NCI-H128 (cell line): Measurements from ENCODE around the gene SMIM28.
"Not testable (repeated sequence)": the region's sequence is repeated elsewhere in the genome, so short reads cannot be mapped to it uniquely, and the experiment has no call there.

Experiments used
- DNase-seq: peaks from one replicate; lab custom pipeline; 2025; ENCODE audit not compliant: unreplicated experiment; lab: John Stamatoyannopoulos, UW

The SMIM28 gene

DNA sequence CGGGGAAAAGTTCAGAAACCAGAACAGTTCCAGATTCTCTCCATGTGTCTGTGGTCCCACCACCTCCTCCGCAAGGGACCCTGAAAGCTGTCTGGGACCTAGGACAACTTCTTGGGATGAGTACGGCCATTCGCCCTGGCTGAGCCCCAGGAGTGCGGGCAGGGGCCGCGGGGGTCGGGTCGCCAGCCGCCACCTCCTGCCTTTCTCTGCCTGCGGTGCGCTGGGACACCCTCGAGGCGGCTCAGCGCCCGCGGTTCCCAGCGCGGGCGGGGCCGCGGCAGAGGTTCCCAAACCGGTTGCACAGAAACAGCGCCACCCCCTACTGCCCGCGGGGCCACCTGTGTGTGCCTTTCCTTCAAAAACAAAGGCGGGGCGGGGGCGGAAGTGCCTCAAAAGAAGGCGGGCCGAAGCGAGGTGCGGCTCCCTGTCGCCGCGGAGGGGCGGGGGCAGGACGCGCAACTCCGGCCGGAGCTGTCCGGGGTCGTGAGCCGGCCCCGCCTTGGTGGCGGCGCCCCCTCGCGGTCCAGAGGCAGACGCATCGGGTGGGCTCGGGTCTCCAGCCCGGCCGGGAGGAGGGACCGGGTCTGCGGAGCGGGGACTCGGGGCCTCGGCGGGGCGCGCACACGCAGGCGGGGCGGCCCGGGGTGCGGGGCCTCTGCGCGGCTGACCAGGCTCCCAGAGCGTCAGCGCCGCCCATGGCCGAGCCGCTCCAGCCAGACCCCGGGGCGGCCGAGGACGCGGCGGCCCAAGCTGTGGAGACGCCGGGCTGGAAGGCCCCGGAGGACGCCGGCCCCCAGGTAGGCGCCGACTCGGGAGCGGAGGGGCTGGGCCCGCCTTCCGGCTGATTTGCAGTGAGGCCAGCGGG is 26.3 kb downstream of the SMIM28 start, which contains the start of gene HEBP2:
Gene HEBP2, plus strand, starts transcription at position 423 of the 865 bp plus-strand sequence. Its CDS starts 273 bp downstream, at position 696.
- peak; percentile 79 for DNase-seq

DNA sequence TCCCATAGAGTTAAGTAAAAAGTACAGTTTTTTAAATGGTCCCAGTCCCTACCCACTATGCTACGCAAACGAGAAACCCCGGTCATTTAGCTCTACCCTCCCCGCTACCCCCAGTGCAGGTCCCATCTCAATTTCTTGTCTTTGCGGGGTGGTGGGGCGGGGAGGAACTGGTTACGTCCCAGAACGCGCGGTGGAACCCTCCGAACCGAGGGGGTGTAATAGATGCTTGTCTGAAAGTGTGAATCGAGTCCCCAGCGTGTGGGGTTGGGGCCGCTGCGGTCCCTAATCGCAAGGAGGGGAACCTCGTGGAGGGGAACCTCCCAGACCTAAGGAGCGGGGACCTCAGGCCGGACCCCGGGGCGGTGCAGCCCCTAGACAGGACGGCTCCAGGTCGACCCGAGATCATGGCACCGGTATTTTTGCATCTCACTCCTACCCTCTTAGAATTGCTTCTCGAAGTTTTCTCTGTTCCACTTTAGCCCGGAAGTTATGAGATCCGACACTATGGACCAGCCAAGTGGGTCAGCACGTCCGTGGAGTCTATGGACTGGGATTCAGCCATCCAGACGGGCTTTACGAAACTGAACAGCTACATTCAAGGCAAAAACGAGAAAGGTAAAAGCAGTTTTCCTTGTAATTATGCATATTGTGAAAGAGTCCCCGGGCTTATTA is 27.1 kb downstream of the SMIM28 start:
- DNase-seq: no peak

DNA sequence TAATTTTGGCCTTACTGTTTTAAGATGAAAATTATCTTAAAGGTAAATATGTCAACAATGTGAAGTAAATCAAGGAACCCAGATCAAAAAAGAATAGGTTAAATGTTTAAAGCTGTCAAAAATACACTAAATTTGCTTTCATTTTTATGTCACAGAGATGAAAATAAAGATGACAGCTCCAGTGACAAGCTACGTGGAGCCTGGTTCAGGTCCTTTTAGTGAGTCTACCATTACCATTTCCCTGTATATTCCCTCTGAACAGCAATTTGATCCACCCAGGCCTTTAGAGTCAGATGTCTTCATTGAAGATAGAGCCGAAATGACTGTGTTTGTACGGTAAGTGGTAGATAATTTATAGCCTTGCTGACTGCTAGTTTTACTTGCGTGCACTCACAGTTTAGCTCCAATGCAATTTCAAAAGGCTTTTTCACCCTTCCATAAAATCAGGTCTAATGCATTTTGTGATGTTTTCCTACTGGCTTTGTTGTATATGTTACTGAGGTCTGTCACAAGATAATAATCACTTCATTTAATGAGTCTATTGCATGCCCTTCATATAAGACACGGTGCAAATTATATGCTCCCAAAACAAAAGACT is 28.2 kb downstream of the SMIM28 start:
- DNase-seq: peak; percentile 70

DNA sequence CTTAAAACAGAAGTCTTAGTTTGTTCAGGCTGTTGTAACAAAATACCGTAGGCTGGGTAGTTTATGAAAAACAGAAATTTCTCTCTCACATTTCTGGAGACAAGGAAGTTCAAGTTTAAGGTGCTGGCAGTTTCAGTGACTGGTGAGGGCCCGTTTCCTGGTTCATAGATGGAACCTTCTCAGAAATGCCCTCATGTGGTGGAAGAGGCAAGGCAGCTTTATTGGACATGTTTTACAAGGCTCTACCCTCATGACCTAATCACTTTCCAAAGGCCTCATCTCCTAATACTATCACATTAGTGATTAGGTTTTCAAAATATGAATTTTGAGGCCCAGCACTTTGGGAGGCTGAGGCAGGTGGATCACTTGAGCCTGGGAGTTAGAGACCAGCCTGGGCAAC is 28.7 kb downstream of the SMIM28 start:
- DNase-seq: no peak

DNA sequence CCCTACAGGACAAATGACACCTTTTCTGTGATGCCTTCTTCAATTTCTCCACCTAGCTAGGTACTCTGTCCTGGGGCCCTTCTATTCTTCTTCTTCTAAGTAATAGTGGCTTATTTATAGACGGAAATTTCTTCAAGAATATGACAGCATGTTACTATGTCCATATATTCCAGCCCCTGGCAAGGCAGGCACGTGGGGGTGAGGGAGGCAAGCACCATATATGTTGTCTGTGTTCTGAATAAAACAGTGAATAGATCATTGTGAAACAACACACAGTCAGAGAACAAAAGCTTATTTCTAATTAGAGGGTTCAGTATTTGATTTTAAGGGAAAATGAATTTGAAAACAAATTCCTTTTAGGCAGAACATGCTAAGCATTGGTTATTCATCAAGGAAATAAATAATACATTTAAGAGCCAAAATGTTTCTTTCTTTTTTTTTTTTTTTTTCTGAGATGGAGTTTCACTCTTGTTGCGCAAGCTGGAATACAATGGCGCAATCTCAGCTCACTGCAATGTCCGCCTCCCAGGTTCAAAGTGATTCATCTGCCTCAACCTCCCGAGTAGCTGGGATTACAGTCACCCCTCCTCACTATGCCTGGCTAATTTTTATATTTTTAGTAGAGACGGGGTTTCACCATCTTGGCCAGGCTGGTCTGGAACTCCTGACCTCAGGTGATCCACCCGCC is 32.5 kb downstream of the SMIM28 start:
- DNase-seq: no peak

DNA sequence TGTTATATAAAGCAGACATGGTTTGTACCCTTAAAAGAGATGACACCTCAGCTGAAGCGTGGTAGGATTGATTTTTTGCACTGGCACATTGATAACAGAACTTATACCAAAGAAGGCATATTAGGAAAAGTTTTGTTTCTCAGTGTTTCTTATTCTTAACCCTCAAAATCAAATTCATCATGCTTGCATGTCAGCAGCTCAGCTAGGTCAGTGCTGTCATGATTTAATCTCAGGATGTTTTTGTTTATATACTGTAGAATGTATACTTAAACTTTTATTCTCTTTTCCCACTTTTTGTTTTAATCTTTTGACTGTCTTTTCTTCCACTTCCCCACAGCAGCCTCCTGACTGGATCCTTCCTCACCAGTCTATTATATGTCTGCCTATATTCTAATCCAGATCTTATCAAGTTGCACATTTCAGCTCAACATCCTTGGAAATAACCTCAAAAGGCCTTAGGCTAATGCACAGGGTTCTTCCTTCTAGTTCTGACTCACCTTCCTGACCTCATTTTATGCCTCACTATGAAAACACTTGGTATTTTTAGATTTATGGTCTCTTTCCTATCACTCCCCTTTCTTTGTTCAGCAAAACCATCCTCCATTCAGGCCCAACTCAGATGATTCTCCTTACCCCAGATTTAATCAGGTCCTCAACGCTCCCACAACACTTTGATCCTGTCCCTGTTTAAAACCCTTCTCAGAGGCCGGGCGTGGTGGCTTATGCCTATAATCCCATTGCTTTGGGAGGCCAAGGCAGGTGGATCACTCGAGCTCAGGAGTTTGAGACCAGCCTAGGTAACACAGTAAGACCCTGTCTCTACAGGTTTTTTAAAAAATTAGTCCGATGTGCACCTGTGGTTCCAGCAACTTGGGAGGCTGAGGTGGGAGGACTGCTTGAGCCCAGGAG is 33.5 kb downstream of the SMIM28 start:
- no peak for DNase-seq

DNA sequence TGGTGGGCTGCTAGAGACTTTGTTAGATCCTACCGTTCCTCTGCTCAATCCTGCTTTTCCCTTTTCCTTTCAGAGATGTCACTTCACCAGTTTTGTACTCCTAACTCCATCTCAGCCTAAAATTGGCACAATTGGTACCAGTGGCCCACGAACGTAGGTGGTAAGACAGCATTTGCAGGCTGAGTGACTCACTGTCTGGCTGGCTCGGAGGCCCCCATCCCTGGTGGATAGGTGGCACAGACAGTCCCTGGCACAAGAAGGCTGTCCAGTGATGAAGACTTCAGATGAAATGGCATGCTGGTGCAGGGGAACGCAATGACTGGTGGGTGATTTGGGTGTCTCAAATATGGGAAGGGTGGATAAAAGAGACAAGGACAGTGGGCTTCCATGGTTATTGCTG is 37.4 kb downstream of the SMIM28 start:
- no peak for DNase-seq

DNA sequence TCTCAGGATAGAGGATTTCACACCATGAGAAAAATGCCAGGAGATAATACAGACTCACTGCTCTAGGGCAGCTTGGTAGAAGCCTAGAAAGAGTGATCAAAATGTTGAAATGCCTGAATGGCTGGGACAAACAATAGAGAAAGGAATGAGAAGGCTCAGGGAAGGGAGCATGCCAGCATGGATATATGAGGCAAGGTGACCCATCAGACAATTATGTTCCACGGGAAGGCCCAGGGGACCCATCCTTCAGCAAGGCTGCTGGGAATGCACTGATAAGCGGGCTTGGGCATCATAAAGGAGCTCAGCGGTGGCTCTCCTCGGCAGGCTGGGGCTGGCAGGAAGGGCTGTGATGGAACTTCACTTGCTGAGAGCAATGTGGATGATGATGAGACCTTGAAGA is 38.5 kb downstream of the SMIM28 start:
- no peak for DNase-seq

DNA sequence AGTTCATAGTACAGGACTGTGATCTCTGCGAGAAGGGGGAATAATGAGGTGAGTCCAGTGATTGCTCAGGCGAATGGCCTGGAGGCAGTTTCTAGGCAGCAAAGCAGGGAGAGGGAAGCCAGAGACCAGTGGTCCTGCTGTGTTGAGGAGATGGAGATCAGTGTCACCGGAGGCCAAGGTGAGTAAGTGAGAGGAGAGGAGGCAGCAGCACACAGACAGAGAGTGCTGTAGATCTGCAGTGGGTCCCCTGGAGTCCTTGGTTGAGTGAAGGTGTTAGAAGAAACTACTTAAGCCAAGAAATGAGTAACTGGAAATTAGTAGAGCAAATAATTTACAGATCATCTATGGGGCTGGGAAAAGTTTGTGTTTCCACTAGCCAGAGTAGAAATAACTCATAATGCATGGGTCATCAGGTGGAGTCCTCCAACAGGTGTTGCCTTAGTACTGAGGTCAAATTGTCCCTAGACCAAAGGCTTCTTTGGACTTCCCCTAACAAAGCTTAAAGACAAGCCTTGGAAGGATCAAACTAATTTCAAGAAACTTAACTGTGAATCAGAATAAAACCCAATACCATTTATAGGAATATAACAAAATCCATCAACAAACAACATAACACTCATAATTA is 39.9 kb downstream of the SMIM28 start:
- no peak for DNase-seq

DNA sequence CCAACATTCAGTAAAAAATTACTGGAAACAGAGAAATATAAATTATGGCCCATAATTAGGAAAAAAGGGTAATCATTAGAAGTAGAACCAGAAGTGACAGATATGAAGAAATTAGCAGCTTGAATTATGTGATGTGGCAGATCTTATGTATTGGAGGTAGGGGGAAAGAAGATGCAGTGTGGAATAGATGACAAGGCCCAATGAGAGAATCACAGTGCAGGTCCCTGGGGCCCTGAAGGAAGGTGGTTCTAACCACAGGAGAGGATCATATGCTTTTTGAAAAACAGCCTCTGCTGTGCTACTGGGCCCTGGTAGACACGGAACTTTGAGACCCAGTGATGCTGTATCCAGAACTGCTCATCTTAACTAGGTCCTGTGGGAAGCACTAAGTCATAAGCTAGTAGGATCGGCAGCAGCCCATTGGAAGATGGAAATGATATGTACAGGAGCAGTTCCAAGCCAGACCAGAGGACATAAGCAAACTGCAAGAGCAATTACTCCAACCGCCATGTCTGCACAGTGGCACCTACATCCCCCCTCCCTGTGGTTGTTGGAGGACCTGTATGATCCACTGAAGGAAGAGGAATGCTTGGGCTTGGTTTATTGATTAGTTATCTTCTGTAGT is 40.5 kb downstream of the SMIM28 start:
- DNase-seq: no peak

DNA sequence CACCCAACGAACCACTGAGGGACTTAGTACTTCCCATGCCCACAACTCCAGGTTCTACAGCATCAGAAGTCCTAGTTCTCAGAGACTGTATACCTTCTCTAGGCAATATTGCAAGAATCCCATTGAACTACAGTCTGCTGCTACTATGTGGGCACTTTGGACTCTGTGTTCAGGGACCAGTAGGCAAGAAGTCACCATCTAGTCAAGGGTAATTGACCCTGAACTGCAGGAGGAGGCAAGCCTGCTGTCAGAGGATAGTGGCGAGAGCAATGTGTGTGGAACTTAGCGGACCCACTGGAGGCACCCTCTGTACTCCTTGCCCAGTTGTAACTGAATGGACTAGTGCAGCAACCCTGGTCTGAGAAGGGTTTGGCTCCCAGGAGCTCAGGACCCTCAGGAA is 42.1 kb downstream of the SMIM28 start:
- no peak for DNase-seq

DNA sequence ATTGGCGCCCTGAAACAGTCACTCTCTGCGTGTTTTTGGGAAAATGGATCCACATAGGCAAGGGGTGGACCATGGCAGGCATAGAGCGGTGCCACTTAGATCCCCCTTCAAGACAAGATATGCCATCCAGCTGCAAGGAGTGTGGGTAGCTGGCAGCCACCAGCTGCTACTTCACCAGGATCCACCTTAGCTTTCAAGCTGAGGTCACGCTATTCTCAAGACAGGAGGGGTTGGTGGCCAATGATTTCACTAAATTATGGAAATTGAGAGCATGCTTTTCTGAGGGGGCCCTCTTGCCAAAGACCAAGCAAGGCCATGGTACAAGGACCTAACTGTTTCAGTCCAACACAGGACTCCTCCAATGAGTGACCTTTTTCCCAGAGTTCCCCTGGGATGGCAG is 42.7 kb downstream of the SMIM28 start:
- no peak for DNase-seq

DNA sequence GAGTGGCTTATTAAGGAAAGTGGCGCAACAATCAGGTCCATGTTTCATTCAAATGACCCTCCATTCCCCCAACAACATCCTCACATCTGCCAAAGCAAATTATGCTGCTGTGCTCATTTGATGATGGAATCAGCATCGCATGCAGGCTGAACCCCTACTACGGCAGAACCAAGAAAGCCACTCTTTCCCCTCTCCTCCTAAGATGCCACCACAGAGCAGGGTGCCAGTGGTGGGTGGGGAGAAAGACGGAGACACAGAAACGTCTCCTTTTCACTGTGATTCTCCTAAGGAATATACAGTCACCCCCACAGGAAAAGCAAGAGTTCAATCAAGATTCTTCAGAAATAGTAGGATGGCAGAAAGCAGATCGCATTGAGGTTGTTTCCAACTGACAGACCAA is 43.4 kb downstream of the SMIM28 start:
- no peak for DNase-seq

DNA sequence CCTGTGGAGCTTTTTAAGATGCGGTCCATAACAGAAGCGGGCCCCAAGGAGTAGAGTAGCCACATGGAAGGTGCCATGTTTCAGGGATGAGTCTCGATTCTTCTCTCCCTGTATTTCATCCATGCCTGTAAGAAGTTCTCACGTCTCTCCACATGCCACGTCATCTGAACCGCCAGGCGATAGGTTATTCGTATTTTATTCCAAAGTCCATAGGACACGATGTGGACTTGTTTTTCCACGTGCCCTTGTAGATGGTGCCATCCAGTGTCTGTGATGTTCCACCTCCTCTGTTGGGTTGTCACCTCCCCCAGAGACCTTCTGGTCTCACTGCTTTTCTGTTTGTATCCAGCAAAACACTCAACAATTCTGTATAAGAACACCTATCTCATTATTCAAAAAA is 43.9 kb downstream of the SMIM28 start:
- DNase-seq: no peak

DNA sequence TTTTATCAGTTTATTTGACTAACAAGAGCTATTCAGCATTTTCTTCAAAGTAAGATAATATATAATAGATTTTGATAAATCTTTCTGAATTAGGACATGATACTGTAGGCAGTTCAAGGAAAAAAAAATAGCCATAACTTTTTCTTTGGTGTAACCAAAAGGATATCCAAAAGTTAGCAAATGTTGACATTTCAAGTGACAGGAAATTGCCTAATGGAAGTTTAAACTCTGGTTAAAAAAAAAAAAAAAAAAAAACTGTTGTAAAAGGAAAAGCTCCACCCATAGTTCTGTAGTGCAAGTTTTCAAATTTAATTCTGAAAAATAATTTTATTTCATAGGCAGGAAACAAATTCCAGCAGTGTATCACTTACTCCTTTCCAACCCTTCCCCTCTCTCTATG is 45.2 kb downstream of the SMIM28 start:
- no peak for DNase-seq

DNA sequence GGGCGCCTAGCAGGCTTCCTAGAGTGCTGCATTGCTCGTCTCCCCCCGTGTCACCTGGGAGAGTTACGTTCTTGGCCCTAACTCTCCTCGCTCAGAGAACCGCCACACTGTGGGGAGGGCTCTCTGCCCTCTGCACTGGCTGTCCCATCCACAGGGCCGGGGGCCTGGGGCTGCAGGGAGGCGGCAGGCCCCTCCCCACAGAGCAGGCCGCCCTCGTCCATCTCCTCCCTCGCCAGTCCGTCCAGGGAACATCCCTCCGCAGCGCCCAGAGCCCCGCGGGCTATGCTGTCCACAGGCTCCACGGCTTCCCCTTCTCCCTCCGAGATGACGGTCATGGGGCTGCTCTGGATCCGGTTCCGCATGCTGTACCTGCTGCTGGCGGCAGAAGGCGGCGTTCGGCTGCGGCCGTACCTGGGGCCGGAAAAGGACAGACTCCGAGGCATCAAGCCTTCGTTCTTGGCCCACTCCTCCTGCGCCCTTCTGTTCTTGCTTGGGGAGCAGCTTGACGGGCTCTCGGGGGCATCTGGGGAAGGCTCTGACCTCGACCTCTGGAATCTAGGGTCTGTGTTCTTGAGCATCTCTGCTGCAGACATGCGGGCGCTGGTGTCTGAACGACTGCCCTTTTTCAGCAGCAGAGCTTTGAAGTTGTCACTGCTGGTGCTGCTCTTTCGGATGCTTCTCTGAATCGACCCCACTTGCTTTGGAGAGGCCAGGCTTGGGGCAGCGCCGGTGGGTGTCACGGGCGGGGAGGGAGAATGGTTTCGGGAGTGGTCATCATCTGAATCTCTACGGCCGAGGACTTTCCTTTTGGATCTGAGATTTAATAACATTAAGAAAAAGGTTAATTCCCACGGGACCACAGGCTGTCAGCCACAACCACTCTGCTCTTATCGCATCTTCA is 46.5 kb downstream of the SMIM28 start:
- DNase-seq: no peak

DNA sequence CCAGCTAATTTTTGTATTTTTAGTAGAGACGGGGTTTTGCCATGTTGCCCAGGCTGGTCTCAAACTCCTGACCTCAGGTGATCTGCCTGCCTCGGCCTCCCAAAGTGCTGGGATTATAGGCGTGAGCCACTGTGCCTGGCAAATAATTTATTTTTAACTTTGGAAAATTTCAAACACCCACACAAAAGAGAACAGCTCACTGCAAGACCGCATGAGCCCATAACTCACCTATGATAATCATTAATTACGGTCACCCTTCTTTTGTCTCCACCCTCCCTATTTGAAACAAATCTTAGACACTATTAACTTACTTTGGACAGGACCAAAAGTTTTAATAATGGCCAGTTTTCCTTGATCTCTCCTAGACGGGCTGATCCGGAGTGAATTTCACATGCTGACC is 47.6 kb downstream of the SMIM28 start:
- not testable (repeated sequence) for DNase-seq

DNA sequence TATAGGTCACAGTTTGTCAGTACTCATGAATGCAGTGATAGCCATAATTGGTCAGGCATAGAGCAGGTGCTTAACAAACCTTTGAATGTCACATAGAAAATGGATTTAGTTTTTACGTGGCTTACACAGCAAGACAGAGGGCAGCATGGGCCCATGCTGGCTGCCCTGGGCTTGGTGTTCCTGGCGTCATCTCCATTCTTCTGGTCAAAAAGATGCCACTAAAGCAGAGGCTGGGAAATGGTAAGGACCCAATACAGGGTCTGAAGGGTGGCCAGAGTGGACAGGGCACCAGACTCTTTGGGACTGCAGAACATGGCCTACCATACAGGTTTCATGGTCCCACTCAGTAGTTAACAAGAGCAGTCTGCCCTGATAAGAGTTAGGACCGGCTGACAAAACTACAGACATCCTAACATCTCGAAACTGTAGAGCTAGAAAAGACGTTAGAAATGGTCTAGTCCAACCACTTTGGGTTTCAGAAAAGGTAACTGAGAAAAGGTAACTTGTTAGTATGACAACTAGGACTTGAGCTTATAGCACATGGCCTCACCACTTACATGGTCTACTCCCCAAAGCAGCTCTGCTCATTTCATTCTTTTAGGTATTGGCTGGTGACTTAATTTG is 48.9 kb downstream of the SMIM28 start:
- no peak for DNase-seq
